Ovary (tissue), 3 donors: ENCODE results near the gene WNT7A.

ENCODE experiments used
- EP300 ChIP-seq: sonication (generic); formaldehyde crosslinking; IDR thresholded peaks from one replicate; pipeline ENCODE4 v1.6.1; 2017; ENCODE audit warnings: antibody characterized with exemption
- POLR2A ChIP-seq: fragments of 450-650 bp; IDR thresholded peaks from one replicate; pipeline ENCODE4 v1.6.1; 2017; ENCODE audit warnings: antibody characterized with exemption, mild to moderate bottlenecking, moderate library complexity
- TF ChIP-seq, protein P1 (sequence below), 3 donors: fragments of 450-650 bp in 2 of 3; fragments of 200-600 bp in 1 of 3; IDR thresholded peaks; one replicate each; pipeline versions ENCODE4 v1.5.1 to v1.8.0; 2016 to 2022; ENCODE audit warnings: antibody characterized with exemption in 3 of 3, mild to moderate bottlenecking in 1 of 3
- donor health status: DM: no; HTN: no; CAD: no.

DNA sequence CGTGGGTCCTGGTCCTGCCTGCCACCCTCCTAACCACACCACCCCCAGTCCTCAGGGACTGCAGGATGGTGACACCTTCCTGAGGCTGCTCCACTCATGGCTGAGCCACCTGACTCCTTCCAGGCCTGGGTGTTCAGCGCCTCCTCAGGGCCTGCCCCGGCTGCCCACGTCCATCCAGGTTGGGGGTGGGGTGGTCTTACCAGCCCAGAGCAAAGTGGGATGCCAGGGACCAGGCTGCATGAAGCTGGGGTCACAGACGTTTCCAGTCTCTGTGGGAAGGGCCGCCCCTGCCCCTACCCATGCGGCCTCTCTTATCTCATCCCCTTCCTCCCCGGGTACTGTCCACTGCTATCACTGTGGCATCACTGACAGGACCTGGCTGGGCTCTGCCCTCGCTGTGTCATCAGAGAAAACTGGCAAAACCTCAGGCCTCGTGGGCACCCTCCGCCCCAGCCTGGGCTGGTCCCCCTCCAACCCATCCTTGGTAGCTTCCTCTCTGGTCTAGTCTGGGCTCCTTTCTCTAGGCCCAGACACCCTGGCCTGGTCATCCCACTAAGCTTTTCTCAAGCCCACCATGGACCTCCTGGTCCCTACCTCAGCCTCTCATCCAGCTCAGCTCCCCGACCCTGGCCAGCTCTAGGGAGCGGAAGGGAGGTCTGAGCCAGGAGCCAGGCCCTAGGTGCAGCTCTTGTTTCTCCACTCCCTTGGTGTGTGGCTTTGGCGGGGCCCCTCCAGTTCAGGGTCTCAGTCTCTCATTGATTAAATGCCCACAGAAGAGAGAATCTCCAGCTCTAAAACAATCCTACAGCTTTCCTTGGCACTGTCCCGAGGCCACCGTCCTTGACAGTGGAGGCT, 32.9 kb downstream of the WNT7A start:
- TF ChIP-seq, protein P1, sequence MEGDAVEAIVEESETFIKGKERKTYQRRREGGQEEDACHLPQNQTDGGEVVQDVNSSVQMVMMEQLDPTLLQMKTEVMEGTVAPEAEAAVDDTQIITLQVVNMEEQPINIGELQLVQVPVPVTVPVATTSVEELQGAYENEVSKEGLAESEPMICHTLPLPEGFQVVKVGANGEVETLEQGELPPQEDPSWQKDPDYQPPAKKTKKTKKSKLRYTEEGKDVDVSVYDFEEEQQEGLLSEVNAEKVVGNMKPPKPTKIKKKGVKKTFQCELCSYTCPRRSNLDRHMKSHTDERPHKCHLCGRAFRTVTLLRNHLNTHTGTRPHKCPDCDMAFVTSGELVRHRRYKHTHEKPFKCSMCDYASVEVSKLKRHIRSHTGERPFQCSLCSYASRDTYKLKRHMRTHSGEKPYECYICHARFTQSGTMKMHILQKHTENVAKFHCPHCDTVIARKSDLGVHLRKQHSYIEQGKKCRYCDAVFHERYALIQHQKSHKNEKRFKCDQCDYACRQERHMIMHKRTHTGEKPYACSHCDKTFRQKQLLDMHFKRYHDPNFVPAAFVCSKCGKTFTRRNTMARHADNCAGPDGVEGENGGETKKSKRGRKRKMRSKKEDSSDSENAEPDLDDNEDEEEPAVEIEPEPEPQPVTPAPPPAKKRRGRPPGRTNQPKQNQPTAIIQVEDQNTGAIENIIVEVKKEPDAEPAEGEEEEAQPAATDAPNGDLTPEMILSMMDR (IDR thresholded peaks at IDR 0.05), result no peak
- TF ChIP-seq POLR2A (no peak), EP300 (no peak)
